Measurements from ENCODE around the gene GMDS. TPM values are rescaled to one million over a fixed set of nuclear protein-coding genes. Genes with fewer than 3 reads are reported as not detected.

The GMDS gene
- total RNA-seq, 4 donors from 2014 or later, result 3.4 to 7.2 (median 4.6) TPM

- no peak overlapping the region for H3K4me3 ChIP-seq
- DNase-seq (no peak), ATAC-seq (no peak)
- H3K36me3 ChIP-seq, result no peaks in the 10 kb centered on the region
- in situ Hi-C loops (cut with MboI; ENCODE audit: low sequenced_read_pairs in 4 of 4) (loop anchor here in 2 of 4 donors (10.0 to 25.0 kb wide), 3 partner anchors 602 to 1152 kb away; no protein-coding TSS in a partner anchor), intact Hi-C loops (cut with DNase I; ENCODE audit: low total_unique reads) (no loop called here)
- no peak for TF ChIP-seq CTCF (IDR thresholded peaks at IDR 0.05 in 4 of 5, conservative IDR thresholded peaks at IDR 0.05 in 1 of 5)
- TF ChIP-seq POLR2A (IDR thresholded peaks at IDR 0.05), result no peak
- H3K27me3 ChIP-seq, result peaks cover 0 to 3% (median 0%) of the 10 kb centered on the region in 3 donors
- H3K27ac ChIP-seq, result no peak overlapping the region
- H3K4me1 ChIP-seq, result no peaks in the 10 kb centered on the region
- H3K9me3 ChIP-seq, result no peaks in the 10 kb centered on the region
These were observed 660.3 kb downstream of the GMDS start for GRCh38 chr6:1584996-1585668.

DNA sequence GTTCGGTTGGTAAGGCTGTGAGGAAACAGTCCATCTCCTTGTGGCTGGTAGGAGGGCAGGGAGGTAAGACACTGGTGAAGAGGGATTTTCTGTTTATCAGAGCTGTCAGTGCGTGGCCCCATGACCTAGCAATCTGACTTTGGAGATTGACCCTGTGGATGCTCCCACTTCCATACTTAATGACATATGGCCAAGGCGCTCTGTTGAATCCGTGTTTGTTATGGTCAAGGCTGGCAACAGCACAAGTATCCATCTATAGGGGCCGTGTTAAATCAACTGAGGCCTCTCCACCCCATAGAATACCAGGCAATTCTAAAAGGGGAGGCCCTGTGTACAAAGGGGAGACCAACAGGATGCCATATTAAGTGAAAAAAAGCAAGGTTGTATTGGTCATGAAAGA is 661.3 kb downstream of the GMDS start:
- intact Hi-C loops (cut with DNase I; ENCODE audit: low total_unique reads) (no loop called here), in situ Hi-C loops (cut with MboI; ENCODE audit: low sequenced_read_pairs in 4 of 4) (loop anchor here in 2 of 4 donors (10.0 to 25.0 kb wide), 3 partner anchors 603 to 1153 kb away; no protein-coding TSS in a partner anchor)
- no peak overlapping the region for H3K27ac ChIP-seq
- H3K27me3 ChIP-seq, result no peaks in the 10 kb centered on the region
- DNase-seq, result no peak
- H3K4me1 ChIP-seq, result no peaks in the 10 kb centered on the region
- no peak overlapping the region for H3K4me3 ChIP-seq
- TF ChIP-seq POLR2A (IDR thresholded peaks at IDR 0.05) (no peak), CTCF (IDR thresholded peaks at IDR 0.05 in 4 of 5, conservative IDR thresholded peaks at IDR 0.05 in 1 of 5) (no peak)
- ATAC-seq, result no peak
- no peaks in the 10 kb centered on the region for H3K36me3 ChIP-seq
- H3K9me3 ChIP-seq, result no peaks in the 10 kb centered on the region

- H3K36me3 ChIP-seq, result no peaks in the 10 kb centered on the region
- intact Hi-C loops (cut with DNase I; ENCODE audit: low total_unique reads), result no loop called here
- no peak for ATAC-seq
These were observed 664.0 kb downstream of the GMDS start for GRCh38 chr6:1581120-1581991.

GRCh38 chr6:1580585-1580984 is 664.8 kb downstream of the GMDS start:
- no peaks in the 10 kb centered on the region for H3K36me3 ChIP-seq
- intact Hi-C loops (cut with DNase I; ENCODE audit: low total_unique reads), result no loop called here
- no peak overlapping the region for H3K4me3 ChIP-seq
- DNase-seq, result no peak
- H3K27ac ChIP-seq, result no peak overlapping the region
- no peak for ATAC-seq
- TF ChIP-seq CTCF (IDR thresholded peaks at IDR 0.05 in 4 of 5, conservative IDR thresholded peaks at IDR 0.05 in 1 of 5) (no peak), POLR2A (IDR thresholded peaks at IDR 0.05) (no peak)
- H3K9me3 ChIP-seq, result no peaks in the 10 kb centered on the region
- in situ Hi-C loops (cut with MboI; ENCODE audit: low sequenced_read_pairs in 4 of 4), result loop anchor here in 2 of 4 donors (10.0 to 25.0 kb wide), 3 partner anchors 607 to 1157 kb away; no protein-coding TSS in a partner anchor
- no peaks in the 10 kb centered on the region for H3K27me3 ChIP-seq
- H3K4me1 ChIP-seq, result peaks cover 0 to 6% of the 10 kb centered on the region in 2 donors

More at GRCh38 chr6:1581120-1581991, 664.0 kb downstream of the GMDS start:
- in situ Hi-C loops (cut with MboI; ENCODE audit: low sequenced_read_pairs in 4 of 4), result loop anchor here in 2 of 4 donors (10.0 to 25.0 kb wide), 3 partner anchors 606 to 1156 kb away; no protein-coding TSS in a partner anchor
- H3K27ac ChIP-seq, result no peak overlapping the region
- H3K9me3 ChIP-seq, result no peaks in the 10 kb centered on the region
- no peaks in the 10 kb centered on the region for H3K4me1 ChIP-seq
- no peaks in the 10 kb centered on the region for H3K27me3 ChIP-seq
- H3K4me3 ChIP-seq, result no peak overlapping the region
- DNase-seq, result no peak
- no peak for TF ChIP-seq CTCF (IDR thresholded peaks at IDR 0.05 in 4 of 5, conservative IDR thresholded peaks at IDR 0.05 in 1 of 5)

All from gastrocnemius medialis (tissue), 4 donors.